ENCODE results near the gene TPCN1.

- TF ChIP-seq JUN (CRISPR knock-in tag; IDR thresholded peaks at IDR 0.05) (no peak), FOXP4 (CRISPR knock-in tag; IDR thresholded peaks at IDR 0.05) (no peak), USF2 (CRISPR knock-in tag; IDR thresholded peaks at IDR 0.05) (no peak), CTCF (IDR thresholded peaks at IDR 0.05) (no peak), NR2C2 (CRISPR knock-in tag; IDR thresholded peaks at IDR 0.05) (no peak), KAT7 (CRISPR knock-in tag; IDR thresholded peaks at IDR 0.05; ENCODE audit: borderline replicate concordance) (no peak), IRF1 (CRISPR knock-in tag; IDR thresholded peaks at IDR 0.05) (no peak), STAT6 (CRISPR knock-in tag; conservative IDR thresholded peaks at IDR 0.05; ENCODE audit: low read depth) (no peak)
These were observed 17.0 kb downstream of the TPCN1 start for GRCh38 chr12:113238309-113238708.
